ENCODE measurements around the gene SEC14L3.

SEC14L3 gene

DNA sequence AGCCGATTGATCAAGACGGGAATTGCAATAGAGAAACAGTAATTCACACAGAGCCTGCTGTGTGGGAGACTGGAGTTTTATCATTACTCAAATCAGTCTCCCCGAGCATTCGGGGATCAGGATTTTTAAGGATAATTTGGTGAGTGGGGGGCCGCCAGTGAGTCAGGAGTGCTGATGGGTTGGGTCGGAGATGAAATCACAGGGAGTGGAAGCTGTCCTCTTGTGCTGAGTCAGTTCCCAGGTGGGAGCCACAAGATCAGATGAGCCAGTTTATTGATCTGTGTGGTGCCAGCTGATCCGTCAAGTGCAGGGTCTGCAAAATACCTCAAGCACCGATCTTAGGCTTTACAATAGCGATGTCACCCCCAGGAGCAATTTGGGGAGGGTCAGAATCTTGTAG lies 30.7 kb downstream of the SEC14L3 start:
- DNase-seq: no peak

DNA sequence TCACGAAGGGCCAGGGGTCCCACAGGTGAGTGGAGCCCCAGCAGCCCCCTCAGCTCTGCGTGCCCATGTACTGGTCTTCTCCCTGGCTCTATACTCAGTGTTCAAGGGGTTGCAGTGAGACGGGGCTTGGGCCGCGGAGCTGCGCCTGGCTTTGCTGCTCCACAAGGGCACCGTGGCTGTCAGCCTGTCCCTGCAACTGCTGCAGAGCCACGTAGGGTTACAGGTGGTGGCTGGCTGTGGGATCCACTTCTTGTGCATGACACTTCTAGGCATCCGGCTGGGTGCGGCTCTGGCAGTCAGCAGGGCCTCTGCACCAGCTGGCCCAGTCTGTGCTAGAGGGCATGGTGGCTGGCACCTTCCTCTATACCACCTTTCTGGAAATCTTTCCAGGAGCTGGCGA lies 32.0 kb downstream of the SEC14L3 start:
- no peak for DNase-seq

DNA sequence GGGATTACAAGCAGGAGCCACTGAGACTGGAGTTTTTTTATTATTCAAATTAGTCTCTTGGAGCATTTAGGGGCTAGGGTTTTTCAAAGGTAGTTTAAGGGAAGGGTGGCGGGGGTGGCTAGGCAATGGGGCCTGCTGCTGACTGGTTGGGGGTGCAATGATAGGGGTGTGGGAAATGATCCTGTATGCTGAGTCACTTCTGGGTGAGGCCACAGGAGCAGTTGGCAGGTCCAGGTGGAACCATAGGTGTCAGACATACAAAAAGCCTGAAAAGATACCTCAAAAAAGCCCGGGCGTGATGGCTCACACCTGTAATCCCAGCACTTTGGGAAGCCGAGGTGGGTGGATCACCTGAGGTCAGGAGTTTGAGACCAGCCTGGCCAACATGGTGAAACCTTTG lies 32.6 kb downstream of the SEC14L3 start:
- DNase-seq: no peak

DNA sequence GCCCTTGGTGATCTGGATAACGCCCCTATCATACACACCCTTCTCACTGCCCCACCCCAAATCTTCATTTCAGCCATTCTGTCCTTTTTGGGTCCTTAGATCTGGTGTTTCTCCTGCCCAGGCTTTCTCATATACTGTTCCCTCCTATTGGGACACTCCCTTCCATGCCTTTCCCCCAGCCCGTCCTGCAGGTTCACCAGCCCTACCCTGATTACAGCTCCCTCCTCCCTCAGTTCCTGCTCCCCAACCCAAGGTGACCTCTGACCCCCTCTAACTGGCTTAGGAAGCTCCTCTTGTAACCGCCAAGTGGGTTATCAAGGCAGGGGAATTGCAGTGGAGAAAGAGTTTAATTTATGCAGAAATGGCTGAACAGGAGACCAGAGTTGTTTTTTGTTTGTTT lies 33.3 kb downstream of the SEC14L3 start:
- no peak for DNase-seq

DNA sequence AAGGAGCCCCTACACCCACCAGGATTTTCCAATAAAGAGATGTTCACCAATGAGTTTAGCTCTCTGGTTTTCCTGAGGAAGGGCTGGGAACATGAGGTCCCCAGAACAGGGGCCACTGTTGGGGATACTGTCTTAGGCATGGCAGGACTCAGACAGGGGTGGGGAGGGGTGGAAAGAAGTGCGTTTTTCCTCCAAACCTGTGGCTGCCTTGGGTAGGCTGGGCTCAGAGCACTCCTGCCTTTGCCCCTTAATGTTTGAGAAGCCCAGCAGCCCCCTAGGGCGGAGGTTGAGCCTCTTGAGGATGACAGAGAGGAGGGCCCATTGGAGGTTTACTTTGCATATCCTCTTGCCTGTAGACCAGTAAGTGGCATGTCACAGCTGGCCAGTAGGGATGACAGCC lies 35.6 kb downstream of the SEC14L3 start:
- DNase-seq: no peak

DNA sequence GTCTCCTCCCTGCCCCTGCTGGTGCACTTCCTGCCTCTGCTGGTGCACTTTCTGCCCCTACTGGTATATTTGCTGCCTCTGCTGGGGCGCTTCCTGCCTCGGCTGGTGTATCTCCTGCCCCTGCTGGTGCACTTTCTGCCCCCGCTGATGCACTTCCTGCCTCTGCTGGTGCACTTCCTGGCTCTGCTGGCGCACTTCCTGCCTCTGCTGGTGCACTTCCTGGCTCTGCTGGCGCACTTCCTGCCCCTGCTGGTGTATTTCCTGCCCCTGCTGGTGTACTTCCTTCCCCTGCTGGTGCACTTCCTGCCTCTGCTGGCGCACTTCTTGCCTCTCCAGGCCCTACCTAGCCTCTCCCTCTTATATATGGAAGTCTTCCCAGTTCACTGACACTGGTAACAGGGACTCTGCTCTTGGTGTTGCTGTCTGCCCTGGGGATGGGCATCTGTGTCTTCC lies 36.1 kb downstream of the SEC14L3 start:
- DNase-seq: no peak

DNA sequence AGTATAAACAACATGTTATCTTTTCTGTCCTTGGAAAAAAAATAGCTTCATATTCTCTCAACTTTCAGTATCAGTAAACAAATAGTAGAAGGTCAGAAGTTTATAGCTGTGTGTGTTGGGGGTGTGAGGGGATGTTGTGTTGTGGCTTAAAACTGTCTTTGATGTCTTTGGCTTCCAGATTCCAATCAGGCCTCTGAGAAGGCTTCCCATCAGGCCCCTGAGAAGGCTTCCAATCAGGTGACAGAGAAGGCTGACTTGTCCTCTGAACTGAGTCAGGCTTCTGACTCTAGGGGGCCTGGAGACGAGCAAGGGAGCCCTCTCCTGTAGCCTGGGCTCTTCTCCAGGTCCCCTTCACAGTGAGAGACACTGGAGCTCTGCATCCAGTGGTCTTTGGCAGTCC lies 37.0 kb downstream of the SEC14L3 start:
- no peak for DNase-seq

DNA sequence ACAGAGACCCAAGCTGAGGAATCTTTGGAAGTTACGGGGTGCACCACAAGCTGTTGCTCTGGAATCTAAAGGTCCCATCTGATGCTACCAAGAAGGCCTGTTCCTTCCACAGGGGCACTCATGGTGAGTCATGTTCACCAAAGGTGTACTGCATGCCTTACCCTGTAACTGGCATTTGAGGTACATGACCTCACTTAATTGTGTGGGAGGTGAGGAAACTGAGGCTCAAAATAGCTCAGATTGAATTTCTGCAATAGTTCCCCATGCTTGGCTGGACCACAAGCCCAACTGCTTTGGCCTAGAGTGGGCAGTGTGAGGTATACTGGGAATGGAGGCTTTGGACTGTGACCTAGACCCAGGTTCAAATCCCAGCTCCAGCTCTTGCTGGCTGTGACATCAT lies 38.0 kb downstream of the SEC14L3 start:
- DNase-seq: no peak

DNA sequence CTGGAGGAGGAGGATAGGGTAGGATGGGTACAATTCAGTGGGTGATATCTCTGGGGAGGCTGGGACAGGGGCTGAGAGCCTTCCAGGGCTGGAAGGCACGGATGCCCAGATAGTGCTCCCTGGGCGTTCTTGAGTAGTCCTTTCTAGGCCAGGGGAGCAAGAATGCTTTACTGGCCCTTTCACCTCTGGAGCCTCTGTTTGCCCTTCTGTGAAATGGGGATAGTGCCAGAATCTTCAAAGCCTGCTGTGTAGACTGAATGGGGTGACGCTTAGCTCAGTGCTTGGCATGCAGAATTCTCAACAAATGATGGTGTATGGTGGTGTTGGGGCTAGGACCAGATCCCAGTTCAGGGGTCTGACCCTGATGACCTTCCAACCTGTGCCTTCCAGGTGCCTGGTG lies 38.6 kb downstream of the SEC14L3 start:
- no peak for DNase-seq

DNA sequence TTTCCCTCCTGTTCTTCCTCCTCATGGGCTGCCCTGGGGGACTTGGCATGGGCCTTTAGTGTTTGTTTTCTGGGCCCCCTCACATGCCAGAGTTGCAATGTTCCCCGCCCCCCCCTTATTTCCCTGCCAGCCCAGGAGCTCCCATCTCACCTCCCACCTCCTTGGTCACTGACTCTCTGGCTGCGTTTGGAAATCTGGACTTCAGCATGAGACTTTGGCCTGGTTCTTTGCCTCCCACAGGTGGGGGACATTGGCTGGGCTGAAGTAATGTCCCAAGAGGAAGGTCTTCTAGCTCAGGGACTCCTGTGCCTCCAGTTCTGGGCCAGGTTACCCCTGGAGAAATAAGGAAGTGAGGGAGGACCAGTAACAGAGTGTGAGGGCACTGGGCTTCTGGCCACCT lies 39.3 kb downstream of the SEC14L3 start:
- no peak for DNase-seq

DNA sequence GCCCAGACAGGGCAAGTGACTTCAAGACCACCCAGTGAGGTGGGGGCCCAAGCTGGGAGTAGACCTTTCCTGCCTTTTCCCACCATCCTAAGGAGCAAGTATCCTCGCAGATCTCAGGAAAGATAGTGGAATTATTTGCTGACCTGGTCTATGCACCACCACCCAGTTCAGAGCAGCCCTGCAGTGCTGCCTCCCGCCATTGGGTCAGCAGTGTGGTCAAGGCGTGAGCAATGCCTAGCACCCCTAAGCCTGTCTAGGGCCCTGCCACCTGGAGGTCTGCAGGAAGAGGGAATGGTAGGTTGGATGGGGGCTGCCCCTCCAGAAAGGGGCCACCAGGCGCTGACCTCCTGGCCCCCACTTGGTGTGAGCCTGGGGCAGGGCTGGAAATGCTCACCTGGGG lies 39.7 kb downstream of the SEC14L3 start:
- DNase-seq: no peak

DNA sequence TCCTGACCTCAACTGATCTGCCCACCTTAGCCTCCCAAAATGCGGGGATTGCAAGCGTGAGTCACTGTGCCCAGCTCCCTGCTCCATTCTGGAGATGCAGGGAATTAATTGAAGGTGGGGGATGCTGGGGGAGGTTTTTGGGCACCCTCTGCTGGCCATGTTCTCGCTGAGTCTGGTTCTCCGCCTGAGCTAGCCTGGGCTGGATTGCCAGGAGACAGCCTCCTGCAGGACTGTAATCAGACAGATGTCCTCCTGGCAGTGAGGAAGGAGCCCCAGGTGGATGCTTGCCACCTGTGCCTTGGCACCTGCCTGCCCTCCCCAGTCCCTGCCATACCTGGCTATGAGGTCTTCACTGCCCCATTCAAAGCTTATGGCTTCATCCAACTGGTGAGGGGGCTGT lies 40.9 kb downstream of the SEC14L3 start:
- no peak for DNase-seq

DNA sequence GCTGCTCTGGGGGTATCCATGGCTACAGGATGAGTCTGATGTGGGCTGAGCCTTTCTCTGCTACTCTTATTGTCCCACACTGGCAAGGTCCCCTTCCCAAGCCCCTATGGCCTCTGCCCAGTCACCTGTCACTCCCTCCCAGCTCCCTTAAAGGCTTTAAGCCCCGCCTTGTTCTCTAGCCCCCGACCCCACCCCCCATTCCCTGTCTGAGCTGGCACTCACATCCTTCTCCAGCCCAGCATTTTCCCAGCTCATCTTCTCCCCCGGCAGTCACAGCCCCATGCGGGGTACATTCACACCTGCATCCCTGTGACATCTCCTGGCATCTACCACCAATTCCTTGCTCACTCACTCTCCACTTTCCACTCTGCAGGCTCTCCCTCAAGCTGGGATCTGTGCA lies 41.9 kb downstream of the SEC14L3 start:
- no peak for DNase-seq

DNA sequence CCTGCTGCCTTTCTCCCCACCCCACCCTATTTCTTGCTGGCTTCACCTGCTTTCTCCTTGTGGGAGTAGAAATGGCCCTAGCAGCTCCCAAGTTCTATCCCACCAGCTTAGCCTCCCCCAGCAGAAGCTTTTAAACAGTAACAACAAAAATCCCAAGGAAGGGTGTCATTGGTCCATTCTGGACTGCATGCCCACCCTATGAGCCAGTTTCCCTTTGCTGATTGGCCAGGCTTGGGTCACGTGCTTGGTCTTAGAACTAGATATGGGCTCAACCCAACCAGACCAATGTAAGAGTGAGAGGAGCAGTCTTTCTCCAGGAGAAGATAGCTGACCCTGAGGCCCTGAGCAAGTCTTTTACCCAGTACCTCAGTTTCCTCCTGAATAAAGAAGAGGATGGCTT lies 43.9 kb downstream of the SEC14L3 start:
- DNase-seq: no peak

DNA sequence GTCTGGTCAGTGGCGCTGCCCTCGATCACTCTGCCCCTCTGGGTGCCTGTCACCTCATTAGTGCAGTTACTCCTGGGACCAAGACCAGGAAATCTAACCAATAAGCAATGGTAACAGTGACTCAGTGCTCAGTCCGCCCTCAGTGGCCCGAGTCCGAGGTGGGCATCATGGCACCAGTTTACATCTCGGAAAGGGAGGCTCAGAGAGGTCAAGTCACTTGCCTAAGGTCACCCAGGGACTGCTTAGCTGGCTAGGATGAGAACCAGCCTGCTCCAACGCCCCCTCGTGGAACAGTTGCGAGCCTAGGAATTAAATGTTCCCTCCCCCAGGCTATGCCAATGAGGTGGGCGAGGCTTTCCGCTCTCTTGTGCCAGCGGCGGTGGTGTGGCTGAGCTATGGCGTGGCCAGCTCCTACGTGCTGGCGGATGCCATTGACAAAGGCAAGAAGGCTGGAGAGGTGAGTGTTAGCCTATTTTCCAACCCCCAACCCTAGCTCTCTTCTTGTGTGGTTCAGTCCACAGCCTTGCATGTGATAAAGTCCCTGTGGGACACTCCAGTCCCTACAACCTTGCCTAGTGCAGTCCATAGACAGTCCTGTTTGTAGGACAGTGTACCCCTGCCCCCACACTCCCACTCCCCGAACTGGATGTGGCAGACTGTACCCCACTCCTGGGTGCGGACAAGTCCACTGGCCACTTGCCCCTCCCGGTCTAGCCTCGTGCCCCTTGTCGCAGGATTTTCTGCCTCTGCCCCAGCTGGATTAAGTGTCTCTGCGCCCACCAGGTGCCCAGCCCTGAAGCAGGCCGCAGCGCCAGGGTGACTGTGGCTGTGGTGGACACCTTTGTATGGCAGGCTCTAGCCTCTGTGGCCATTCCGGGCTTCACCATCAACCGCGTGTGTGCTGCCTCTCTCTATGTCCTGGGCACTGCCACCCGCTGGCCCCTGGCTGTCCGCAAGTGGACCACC lies 45.1 kb downstream of the SEC14L3 start:
- DNase-seq: peak; percentile 87

DNA sequence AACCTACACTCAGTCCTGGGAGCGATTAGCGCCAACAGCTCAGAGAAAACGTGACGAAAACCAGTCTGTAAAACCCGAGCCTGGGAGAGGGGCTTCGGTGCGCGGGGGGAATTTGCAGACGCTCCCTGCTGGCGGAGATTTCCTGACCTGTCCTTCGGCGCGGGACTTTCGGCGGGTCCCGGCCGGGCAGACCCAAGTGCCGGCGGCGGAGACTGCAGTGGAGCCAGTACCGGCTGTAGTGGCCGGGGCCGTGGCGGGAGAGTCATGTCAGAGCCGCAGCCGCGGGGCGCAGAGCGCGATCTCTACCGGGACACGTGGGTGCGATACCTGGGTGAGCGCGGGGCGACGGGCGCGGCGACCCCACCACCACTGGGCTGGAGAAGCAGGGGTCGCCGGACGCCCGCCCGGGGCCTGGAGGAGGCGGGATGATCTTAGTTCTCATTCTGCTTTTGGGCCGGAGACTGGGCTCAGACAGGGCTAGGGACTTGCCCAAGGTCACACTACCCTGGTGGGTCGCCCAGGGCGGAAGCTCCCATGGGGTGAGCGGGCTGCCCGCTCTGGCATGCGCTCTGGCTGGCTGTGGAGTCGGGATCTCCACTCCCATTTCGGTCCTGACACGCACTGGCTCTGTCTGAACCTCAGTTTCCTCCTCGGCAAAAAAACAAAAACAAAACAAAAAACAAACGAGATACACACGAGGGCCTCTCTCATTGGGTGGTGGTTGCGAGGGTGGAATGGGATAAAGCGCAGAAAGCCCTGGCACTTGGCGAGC lies 46.0 kb downstream of the SEC14L3 start, which contains the start of gene MTFP1:
Gene MTFP1, plus strand, starts transcription at position 153 of the 772 bp plus-strand sequence. Its CDS starts 112 bp downstream, at position 265.
- DNase-seq: peak; percentile 28

DNA sequence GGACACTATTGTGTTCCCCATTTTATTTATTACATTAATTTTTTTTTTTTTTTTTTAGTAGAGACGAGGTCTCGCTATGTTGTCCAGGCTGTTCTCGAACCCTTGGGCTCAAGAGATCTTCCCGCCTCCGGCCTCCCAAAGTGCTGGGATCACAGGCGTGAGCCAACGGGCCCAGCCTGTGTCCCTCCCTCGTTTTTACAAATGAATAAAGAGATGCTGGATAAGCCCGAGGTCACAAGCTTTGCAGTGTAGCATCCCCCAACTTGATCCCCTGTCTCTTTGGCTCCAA lies 46.5 kb downstream of the SEC14L3 start:
- DNase-seq: no peak

DNA sequence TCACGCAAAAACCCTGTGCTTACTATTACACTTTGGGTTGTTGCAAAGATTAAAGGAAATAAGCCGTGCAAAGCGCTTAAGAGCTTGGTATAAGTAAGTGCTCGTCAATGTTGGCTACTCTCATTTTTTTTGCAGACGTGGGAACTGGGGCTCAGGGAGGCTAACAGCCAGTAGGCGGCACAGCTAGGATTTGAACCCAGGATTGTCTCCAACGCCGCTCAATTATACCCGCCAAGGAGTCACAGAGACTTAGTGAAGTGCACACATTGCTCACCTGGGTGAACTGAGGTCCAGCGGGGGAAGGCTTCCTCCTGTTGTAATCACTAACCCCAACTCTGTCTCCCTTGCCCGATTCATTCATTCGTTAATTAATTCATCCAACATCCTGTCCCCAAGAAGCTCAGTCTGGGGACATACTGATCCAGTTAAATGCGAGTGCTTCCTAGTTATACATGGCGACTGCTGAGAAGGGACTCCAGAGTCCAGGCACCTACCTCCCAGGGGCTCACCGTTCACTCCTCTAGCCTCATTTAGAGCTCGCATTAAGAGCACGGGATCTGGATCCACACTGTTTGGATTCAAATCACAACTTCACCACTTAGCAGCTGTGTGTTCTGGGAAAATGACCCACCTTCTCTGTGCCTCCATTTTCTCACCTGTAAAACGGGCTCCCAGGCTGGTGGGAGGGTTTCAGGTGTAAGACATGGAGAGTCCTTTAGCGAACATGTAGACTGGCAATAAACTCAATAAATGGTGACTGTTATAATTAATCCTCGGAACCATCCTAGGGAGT lies 47.1 kb downstream of the SEC14L3 start:
- no peak for DNase-seq

DNA sequence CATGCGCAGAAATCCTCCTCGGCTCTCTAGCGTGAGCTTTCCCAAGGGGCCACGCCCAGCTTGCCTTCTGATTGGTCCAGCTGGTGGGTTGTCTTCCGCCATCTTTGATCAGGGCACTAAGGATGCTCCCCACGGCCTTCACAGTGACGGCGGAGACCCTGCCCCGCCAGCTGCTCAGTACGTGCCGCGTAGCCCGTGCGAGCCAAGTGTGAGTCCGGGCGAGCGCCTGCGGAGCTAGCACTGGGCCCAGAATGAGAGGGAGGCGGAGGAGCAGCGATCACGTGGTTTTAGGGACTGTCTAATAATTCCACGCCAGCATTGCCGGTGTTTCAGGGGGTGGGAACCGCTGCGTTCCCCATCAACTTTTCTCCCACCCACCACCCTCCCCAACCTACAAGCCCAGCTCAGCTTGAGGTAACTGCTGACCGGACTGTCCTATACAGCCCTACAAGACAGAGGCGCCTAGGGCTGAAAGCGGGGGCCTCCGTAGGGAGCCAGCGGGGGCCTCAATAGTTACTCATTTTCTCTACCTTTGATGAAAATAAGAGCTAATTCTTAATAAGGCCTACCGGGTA lies 47.8 kb downstream of the SEC14L3 start:
- peak; percentile 99 for DNase-seq

DNA sequence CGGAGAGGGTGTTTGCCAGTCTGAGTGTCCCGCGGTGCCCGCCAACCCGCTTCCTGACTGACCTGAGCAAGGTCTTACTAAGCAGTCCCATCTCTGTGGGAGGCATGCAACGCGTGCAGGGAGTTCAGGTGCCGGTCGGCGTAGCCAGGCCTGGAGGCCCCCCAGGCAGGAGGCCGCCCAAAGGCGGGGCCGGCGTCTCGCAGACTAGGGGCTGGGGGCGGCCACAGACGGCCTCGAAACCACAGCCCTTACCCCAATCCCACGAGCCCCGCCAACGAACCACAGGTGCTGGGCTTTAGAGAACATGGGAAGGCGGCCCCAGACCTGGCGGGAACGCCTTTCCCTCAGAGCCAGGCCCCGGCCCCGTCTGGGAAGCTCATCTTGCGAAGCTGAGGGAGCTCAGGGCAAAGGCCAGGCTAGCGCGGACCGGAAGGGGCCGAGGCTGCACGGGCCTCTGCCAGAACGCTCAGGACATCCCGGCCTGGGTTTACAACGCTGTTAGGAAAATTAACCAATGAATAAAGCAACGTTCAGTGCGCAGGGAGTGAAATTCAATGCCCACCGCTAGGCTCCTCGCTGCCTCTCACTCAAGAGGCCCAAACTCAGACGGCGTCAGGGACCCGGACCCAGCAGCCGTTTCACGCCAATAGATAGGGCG lies 48.4 kb downstream of the SEC14L3 start:
- no peak for DNase-seq

DNA sequence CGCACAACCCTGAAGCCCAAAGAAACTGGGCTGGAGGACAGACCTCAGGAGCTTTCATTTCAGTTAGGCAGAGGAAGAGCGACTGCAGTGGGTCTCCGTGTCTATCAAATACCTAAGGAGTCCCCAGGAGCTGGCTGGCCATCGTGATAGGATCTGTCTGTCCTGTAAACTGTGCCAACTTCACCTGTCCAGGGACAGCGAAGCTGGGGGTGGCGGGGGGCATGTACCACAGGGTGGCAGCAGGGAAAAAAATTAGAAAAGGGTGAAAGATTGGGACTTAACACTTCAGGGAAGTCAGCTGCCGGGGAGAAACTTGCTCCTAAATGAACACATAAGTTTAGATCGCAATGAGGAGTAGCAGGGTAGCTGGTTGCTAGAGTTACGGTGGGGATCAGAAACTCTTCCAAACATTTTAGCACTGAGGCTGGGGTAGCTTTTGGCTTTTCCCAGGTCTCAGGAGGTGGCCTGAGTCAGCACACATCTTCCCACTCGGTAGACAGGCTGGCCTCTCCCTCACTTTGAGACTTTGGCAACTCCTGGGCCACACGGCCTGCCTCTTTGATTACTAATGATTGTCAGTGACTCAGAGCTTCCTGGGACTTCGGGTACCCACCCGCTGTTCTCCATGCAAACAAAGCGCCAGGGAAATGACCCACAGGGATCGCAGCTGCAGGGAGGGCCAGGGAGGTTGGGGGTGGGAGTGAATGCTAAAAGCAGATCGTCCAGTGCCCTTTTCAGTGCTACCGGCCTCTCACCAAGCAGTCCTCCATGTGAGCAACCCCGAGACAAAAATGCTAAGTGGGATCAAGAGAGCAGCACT lies 49.1 kb downstream of the SEC14L3 start:
- no peak for DNase-seq

Measured in NCI-H1436 (cell line).